Measurements from ENCODE around the gene SAMSN1.

DNA sequence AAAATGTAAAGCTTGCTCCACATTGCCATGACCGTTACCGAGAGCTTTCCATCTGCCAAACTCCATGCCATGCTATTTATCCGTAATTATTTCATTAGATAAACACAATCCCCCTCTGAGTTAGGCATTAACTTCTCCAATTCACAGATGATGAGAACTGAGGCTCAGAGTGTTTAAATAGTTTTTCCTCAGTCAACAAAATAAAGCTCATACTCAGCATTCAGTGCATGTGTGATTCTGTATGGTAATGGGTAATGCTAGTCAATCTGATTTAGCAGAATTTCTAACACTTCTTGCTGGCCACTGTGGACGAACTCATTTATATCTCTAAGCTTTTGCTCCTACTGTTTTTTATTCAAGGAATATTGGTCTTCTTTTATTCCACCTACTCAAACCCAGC is 17.3 kb downstream of the SAMSN1 start:
- TF ChIP-seq, protein P1, sequence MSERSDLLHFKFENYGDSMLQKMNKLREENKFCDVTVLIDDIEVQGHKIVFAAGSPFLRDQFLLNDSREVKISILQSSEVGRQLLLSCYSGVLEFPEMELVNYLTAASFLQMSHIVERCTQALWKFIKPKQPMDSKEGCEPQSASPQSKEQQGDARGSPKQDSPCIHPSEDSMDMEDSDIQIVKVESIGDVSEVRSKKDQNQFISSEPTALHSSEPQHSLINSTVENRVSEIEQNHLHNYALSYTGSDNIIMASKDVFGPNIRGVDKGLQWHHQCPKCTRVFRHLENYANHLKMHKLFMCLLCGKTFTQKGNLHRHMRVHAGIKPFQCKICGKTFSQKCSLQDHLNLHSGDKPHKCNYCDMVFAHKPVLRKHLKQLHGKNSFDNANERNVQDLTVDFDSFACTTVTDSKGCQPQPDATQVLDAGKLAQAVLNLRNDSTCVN (tag by site-specific recombination; optimal IDR thresholded peaks at IDR 0.05), result no peak
- no peak for TF ChIP-seq CTCF (tag by site-specific recombination; IDR thresholded peaks at IDR 0.05)
- no peak for TF ChIP-seq ZNF221 (tag by site-specific recombination; IDR thresholded peaks at IDR 0.05; ENCODE audit: borderline replicate concordance)
- no peak for TF ChIP-seq WT1 (tag by site-specific recombination; IDR thresholded peaks at IDR 0.05)
- TF ChIP-seq, protein P2, sequence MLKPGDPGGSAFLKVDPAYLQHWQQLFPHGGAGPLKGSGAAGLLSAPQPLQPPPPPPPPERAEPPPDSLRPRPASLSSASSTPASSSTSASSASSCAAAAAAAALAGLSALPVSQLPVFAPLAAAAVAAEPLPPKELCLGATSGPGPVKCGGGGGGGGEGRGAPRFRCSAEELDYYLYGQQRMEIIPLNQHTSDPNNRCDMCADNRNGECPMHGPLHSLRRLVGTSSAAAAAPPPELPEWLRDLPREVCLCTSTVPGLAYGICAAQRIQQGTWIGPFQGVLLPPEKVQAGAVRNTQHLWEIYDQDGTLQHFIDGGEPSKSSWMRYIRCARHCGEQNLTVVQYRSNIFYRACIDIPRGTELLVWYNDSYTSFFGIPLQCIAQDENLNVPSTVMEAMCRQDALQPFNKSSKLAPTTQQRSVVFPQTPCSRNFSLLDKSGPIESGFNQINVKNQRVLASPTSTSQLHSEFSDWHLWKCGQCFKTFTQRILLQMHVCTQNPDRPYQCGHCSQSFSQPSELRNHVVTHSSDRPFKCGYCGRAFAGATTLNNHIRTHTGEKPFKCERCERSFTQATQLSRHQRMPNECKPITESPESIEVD (tag by site-specific recombination; IDR thresholded peaks at IDR 0.05), result no peak
- no peak for TF ChIP-seq ZNF292 (tag by site-specific recombination; IDR thresholded peaks at IDR 0.05; ENCODE audit: borderline replicate concordance, low read depth)
- TF ChIP-seq ZNF311 (tag by site-specific recombination; IDR thresholded peaks at IDR 0.05; ENCODE audit: borderline replicate concordance), result no peak
- no peak for TF ChIP-seq ZNF404 (tag by site-specific recombination; IDR thresholded peaks at IDR 0.05)
- TF ChIP-seq, protein P3, sequence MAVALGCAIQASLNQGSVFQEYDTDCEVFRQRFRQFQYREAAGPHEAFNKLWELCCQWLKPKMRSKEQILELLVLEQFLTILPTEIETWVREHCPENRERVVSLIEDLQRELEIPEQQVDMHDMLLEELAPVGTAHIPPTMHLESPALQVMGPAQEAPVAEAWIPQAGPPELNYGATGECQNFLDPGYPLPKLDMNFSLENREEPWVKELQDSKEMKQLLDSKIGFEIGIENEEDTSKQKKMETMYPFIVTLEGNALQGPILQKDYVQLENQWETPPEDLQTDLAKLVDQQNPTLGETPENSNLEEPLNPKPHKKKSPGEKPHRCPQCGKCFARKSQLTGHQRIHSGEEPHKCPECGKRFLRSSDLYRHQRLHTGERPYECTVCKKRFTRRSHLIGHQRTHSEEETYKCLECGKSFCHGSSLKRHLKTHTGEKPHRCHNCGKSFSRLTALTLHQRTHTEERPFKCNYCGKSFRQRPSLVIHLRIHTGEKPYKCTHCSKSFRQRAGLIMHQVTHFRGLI (tag by site-specific recombination; IDR thresholded peaks at IDR 0.05), result no peak
- TF ChIP-seq YY1 (tag by site-specific recombination; IDR thresholded peaks at IDR 0.05), result no peak
- TF ChIP-seq, protein P4, sequence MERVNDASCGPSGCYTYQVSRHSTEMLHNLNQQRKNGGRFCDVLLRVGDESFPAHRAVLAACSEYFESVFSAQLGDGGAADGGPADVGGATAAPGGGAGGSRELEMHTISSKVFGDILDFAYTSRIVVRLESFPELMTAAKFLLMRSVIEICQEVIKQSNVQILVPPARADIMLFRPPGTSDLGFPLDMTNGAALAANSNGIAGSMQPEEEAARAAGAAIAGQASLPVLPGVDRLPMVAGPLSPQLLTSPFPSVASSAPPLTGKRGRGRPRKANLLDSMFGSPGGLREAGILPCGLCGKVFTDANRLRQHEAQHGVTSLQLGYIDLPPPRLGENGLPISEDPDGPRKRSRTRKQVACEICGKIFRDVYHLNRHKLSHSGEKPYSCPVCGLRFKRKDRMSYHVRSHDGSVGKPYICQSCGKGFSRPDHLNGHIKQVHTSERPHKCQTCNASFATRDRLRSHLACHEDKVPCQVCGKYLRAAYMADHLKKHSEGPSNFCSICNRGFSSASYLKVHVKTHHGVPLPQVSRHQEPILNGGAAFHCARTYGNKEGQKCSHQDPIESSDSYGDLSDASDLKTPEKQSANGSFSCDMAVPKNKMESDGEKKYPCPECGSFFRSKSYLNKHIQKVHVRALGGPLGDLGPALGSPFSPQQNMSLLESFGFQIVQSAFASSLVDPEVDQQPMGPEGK (tag by site-specific recombination; IDR thresholded peaks at IDR 0.05), result no peak
- TF ChIP-seq KLF8 (tag by site-specific recombination; IDR thresholded peaks at IDR 0.05), result no peak
- TF ChIP-seq, protein P5, sequence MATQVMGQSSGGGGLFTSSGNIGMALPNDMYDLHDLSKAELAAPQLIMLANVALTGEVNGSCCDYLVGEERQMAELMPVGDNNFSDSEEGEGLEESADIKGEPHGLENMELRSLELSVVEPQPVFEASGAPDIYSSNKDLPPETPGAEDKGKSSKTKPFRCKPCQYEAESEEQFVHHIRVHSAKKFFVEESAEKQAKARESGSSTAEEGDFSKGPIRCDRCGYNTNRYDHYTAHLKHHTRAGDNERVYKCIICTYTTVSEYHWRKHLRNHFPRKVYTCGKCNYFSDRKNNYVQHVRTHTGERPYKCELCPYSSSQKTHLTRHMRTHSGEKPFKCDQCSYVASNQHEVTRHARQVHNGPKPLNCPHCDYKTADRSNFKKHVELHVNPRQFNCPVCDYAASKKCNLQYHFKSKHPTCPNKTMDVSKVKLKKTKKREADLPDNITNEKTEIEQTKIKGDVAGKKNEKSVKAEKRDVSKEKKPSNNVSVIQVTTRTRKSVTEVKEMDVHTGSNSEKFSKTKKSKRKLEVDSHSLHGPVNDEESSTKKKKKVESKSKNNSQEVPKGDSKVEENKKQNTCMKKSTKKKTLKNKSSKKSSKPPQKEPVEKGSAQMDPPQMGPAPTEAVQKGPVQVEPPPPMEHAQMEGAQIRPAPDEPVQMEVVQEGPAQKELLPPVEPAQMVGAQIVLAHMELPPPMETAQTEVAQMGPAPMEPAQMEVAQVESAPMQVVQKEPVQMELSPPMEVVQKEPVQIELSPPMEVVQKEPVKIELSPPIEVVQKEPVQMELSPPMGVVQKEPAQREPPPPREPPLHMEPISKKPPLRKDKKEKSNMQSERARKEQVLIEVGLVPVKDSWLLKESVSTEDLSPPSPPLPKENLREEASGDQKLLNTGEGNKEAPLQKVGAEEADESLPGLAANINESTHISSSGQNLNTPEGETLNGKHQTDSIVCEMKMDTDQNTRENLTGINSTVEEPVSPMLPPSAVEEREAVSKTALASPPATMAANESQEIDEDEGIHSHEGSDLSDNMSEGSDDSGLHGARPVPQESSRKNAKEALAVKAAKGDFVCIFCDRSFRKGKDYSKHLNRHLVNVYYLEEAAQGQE (tag by site-specific recombination; IDR thresholded peaks at IDR 0.05), result no peak
